OCI-LY7 (cell line): ENCODE measurements around the gene FOXO3. TPM values are rescaled to one million over a fixed set of nuclear protein-coding genes. Genes with fewer than 3 reads are reported as not detected.

Experiments used
- BruUV-seq: library from RNA; stranded (reverse); fragments of 400-500 nt; replicated peaks from 2 replicates; lab custom pipeline; 2021; lab: Mats Ljungman, UMichigan
- CTCF ChIA-PET: fragments of 300-600 bp; sonication (Branson Sonifier 250); formaldehyde crosslinking; loops from one replicate; lab custom pipeline; 2022; ENCODE audit warnings: antibody characterized with exemption; ENCODE audit not compliant: unreplicated experiment; lab: Charles Lee
- POLR2A ChIA-PET: fragments of 300-600 bp; sonication (Branson Sonifier 250); formaldehyde crosslinking; loops from one replicate; lab custom pipeline; 2022; ENCODE audit warnings: antibody characterized with exemption; lab: Charles Lee
- DNase-seq: peaks from one replicate; pipeline ENCODE4 v3.0.0-alpha.2; 2015; ENCODE audit warnings: low spot score
- H2AFZ ChIP-seq: fragments of 200-600 bp; sonication (generic), shearing (Covaris generic); 2 replicates; pipeline ENCODE4 v1.6.1; 2014; ENCODE audit warnings: mild to moderate bottlenecking, antibody characterized with exemption, low read length, moderate library complexity
- H3K27ac ChIP-seq: fragments of 200-600 bp; sonication (generic); 2 replicates; pipeline ENCODE4 v1.5.1; 2014; ENCODE audit warnings: mixed run types, low read depth, mild to moderate bottlenecking, moderate library complexity, low read length, inconsistent platforms; ENCODE audit not compliant: poor library complexity, severe bottlenecking
- H3K36me3 ChIP-seq: fragments of 200-600 bp; sonication (generic); 2 replicates; pipeline ENCODE4 v1.6.1; 2014; ENCODE audit warnings: mild to moderate bottlenecking, antibody characterized with exemption, low read length, moderate library complexity, mixed read lengths; ENCODE audit not compliant: insufficient read depth
- H3K4me1 ChIP-seq: fragments of 200-600 bp; sonication (generic); 2 replicates; pipeline ENCODE4 v1.5.1; 2014; ENCODE audit warnings: mild to moderate bottlenecking, low read length; ENCODE audit not compliant: insufficient read depth, poor library complexity, severe bottlenecking
- H3K4me2 ChIP-seq: fragments of 200-600 bp; sonication (generic); 2 replicates; pipeline ENCODE4 v1.6.1; 2014; ENCODE audit warnings: mild to moderate bottlenecking, low read length
- H3K4me3 ChIP-seq: fragments of 200-600 bp; sonication (generic); 2 replicates; pipeline ENCODE4 v1.5.1; 2014; ENCODE audit warnings: mild to moderate bottlenecking, low read depth, low read length; ENCODE audit not compliant: poor library complexity, severe bottlenecking
- H3K79me2 ChIP-seq: fragments of 200-600 bp; sonication (generic); 2 replicates; pipeline ENCODE4 v1.6.1; 2016; ENCODE audit warnings: low read depth, mild to moderate bottlenecking, low read length, moderate library complexity, mixed read lengths; ENCODE audit not compliant: insufficient read depth
- H3K9me2 ChIP-seq: fragments of 200-600 bp; sonication (generic); 2 replicates; pipeline ENCODE4 v1.6.1; 2016; ENCODE audit warnings: mild to moderate bottlenecking, low read length, mixed read lengths; ENCODE audit not compliant: insufficient read depth
- H3K9me3 ChIP-seq: fragments of 200-600 bp; sonication (generic); 2 replicates; pipeline ENCODE4 v1.6.1; 2014; ENCODE audit warnings: mild to moderate bottlenecking, mixed run types, low read length, mixed read lengths
- H4K20me1 ChIP-seq: fragments of 200-600 bp; sonication (generic); 2 replicates; pipeline ENCODE4 v1.6.1; 2014; ENCODE audit warnings: mild to moderate bottlenecking, antibody characterized with exemption, low read length, moderate library complexity, mixed read lengths; ENCODE audit not compliant: insufficient read depth
- EZH2phosphoT487 ChIP-seq: fragments of 200-600 bp; sonication (generic); IDR thresholded peaks from 2 replicates; pipeline ENCODE4 v1.6.1; 2018; ENCODE audit warnings: low read depth, borderline replicate concordance, mild to moderate bottlenecking, mixed run types, antibody characterized with exemption, low read length, moderate library complexity, mixed read lengths
- intact Hi-C: fragments of 100-400 bp; cut with micrococcal nuclease; formaldehyde crosslinking; loops from one replicate; pipeline ENCODE4 v1.10.0; 2022; ENCODE audit not compliant: unreplicated experiment
- total RNA-seq, 2 experiments: library from RNA; depleted of rRNA in 1 of 2; stranded (reverse); fragments of >200 nt in 1 of 2; shearing (Covaris generic) in 1 of 2; gene quantifications; 2 replicates each; pipeline ENCODE4 v1.2.3, GENCODE V29; 2014 to 2022
- TF ChIP-seq, protein P1 (sequence below): fragments of 200-600 bp; sonication (generic); conservative IDR thresholded peaks from 2 replicates; pipeline ENCODE4 v1.5.1; 2014; ENCODE audit warnings: mild to moderate bottlenecking, antibody characterized with exemption, low read length, moderate library complexity, mixed read lengths

The FOXO3 gene
- total RNA-seq, 2 experiments from 2014 or later, result 3.8 to 9.9 TPM

DNA sequence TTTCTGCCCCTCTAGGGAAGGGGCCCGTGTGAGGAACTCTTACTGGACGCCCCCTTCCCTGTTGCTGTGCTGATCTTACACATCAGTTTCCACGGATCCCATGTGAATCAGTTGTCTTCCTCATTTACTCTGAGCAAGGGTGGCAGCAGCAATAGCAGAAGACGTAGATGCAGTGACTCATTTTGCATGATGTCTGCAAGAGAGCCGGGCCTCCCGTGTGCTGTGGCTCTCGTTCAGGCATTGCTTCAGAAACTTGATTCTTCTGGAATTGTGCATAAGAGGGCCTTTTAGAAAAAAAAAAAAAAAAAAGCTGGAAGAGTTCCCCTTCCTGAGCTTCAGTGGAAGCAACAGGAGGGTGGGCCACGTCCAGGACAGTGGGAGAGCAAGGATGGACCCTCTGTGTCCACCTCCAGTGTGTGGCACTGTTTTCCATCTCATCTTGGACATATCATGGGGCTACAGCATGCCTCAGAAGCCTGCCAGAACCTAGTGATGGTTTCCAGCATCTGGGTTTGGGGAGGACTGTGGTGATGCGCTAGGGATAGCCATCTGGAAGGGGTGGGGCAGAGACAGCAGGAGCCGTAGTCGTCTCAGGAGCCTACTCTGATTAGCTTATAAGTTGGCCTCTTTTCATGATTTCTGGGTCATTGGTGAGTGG, 62.1 kb downstream of the FOXO3 start:
- Histone ChIP-seq H3K79me2 (0 out of 2 replicates have a peak, but pooled peaks cover 4% of the 10 kb centered on the region), H3K4me1 (peaks cover 17% of the 10 kb centered on the region), H3K36me3 (no peaks in the 10 kb centered on the region), H3K9me3 (no peaks in the 10 kb centered on the region), H3K9me2 (no peaks in the 10 kb centered on the region), H4K20me1 (no peaks in the 10 kb centered on the region), H2AFZ (no peak overlapping the region), H3K27ac (no peak overlapping the region), H3K4me3 (no peak overlapping the region), H3K4me2 (no peak overlapping the region)
- POLR2A ChIA-PET, result interaction anchor here (0.5 to 0.7 kb wide), 5 partner anchors 28 to 1351 kb away, joined by 3 to 4 read pairs (median 3); no protein-coding TSS in a partner anchor
- TF ChIP-seq EZH2phosphoT487, result no peak
- TF ChIP-seq, protein P1, sequence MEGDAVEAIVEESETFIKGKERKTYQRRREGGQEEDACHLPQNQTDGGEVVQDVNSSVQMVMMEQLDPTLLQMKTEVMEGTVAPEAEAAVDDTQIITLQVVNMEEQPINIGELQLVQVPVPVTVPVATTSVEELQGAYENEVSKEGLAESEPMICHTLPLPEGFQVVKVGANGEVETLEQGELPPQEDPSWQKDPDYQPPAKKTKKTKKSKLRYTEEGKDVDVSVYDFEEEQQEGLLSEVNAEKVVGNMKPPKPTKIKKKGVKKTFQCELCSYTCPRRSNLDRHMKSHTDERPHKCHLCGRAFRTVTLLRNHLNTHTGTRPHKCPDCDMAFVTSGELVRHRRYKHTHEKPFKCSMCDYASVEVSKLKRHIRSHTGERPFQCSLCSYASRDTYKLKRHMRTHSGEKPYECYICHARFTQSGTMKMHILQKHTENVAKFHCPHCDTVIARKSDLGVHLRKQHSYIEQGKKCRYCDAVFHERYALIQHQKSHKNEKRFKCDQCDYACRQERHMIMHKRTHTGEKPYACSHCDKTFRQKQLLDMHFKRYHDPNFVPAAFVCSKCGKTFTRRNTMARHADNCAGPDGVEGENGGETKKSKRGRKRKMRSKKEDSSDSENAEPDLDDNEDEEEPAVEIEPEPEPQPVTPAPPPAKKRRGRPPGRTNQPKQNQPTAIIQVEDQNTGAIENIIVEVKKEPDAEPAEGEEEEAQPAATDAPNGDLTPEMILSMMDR, result no peak
- DNase-seq, result no peak
- intact Hi-C loops, result no loop called here
- CTCF ChIA-PET, result no interaction called here
- BruUV-seq, result no TSS peak

DNA sequence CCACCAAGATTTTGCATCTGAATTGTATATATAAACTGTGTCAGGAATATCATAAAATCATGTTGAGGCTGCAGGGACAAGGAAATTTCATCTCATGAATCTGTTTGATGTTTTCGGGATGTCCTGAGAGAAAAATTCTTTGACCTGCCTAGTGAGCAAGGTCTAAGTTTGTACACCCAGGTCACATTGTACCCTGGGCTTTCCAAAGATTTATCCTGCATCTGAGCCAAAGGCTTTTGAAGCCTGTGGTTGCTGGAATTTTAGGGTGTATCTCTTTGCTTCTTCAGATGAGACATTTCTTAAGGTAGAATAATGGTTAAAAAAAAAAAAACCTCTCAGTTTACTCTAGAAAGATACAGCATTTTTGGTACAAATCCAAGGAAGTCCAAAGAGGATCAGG, 63.3 kb downstream of the FOXO3 start:
- Histone ChIP-seq H2AFZ (no peak overlapping the region), H3K4me1 (peaks cover 13% of the 10 kb centered on the region), H3K36me3 (no peaks in the 10 kb centered on the region), H3K4me3 (no peak overlapping the region), H3K4me2 (no peak overlapping the region), H3K9me2 (no peaks in the 10 kb centered on the region), H4K20me1 (no peaks in the 10 kb centered on the region), H3K27ac (no peak overlapping the region), H3K9me3 (no peaks in the 10 kb centered on the region), H3K79me2 (0 out of 2 replicates have a peak, but pooled peaks cover 4% of the 10 kb centered on the region)
- no peak for DNase-seq
- TF ChIP-seq EZH2phosphoT487, result no peak
- TF ChIP-seq, protein P1, result no peak
- BruUV-seq, result no TSS peak
- ChIA-PET CTCF (no interaction called here), POLR2A (interaction anchor here (0.7 to 0.9 kb wide), 2 partner anchors 12 to 136 kb away, joined by 3 to 4 read pairs; no protein-coding TSS in a partner anchor)
- intact Hi-C loops, result no loop called here

DNA sequence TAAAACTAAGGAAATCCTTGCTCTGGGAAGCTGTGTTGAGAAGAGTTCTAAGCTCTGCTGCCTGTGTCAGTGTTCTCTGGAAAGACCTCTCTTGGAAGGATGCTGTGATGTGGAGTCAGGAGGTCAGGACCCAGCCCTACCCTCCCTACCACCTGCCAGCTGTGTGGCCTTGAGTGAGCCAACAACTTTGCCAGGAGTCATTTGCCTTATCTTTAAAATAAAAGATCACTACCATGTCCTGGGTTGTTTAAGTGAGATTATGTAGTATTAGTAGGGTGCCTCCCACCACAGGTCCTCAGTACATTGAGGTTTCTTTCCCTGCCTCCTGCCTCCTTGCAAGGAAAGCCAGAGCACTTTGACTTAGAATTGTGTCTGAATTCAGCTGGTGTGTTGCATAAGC, 64.9 kb downstream of the FOXO3 start:
- ChIA-PET POLR2A (no interaction called here), CTCF (no interaction called here)
- intact Hi-C loops, result no loop called here
- Histone ChIP-seq H4K20me1 (no peaks in the 10 kb centered on the region; the same call in 1 of the 2 replicates), H3K79me2 (no peaks in the 10 kb centered on the region), H2AFZ (no peak overlapping the region), H3K36me3 (no peaks in the 10 kb centered on the region), H3K27ac (no peak overlapping the region), H3K4me1 (no peaks in the 10 kb centered on the region), H3K9me3 (no peaks in the 10 kb centered on the region), H3K4me2 (no peak overlapping the region), H3K4me3 (no peak overlapping the region), H3K9me2 (no peaks in the 10 kb centered on the region)
- no peak for TF ChIP-seq EZH2phosphoT487
- TF ChIP-seq, protein P1, result no peak
- no peak for DNase-seq
- no TSS peak for BruUV-seq
